ENCODE data around the gene PDE3B. TPM values are rescaled to one million over a fixed set of nuclear protein-coding genes. Genes with fewer than 3 reads are reported as not detected.

Gene PDE3B
- total and polyA plus RNA-seq, 9 of the 15 experiments (the other 6 are each of a cell fraction or from before 2014, with no cell fraction given) = 2.3 to 22.5 (median 12.2) TPM

DNA sequence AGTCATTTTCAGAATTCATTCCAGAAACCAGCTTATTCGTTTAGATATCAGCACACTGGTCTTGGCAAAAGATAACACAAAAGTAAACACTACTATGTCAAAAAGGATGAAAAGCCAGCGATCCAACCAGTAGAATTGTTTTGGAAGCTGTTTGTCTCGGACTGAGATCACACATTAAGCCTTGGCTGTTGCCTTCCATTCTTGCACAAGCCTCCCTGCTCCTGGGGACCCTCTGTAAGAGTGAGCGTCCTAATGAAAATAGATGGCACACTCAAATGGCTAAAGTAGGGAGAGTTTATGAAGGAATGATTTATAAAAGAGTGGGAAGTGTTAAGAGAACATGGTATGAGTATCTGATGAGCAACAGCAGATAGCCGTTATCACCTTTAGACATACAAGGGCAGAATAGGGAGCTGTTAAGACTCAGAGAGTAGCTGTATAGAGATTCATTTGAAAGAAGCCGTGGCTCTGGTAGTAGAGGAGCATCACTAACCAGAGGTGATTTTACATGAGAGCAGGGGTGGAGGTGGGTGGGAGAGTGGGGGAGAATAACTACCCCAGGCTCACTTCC, 25.2 kb downstream of the PDE3B start (continued):
- TF ChIP-seq BRF1 (IDR thresholded peaks at IDR 0.05; ENCODE audit: borderline replicate concordance, extremely low read depth, insufficient read length) (no peak), ZBTB1 (CRISPR knock-in tag; IDR thresholded peaks at IDR 0.05; ENCODE audit: borderline replicate concordance, low read depth) (no peak), MTF1 (CRISPR knock-in tag; IDR thresholded peaks at IDR 0.05; ENCODE audit: borderline replicate concordance) (no peak), RFX7 (CRISPR knock-in tag; IDR thresholded peaks at IDR 0.05) (no peak), ZNF263 (CRISPR knock-in tag; IDR thresholded peaks at IDR 0.05; ENCODE audit: borderline replicate concordance) (no peak), ELF2 (CRISPR knock-in tag; IDR thresholded peaks at IDR 0.05) (no peak), RFX5 (IDR thresholded peaks at IDR 0.05; ENCODE audit: low read depth, low read length) (no peak), SREBF1 (IDR thresholded peaks at IDR 0.05; ENCODE audit: borderline replicate concordance, low read depth, low read length) (no peak), SETDB1 (IDR thresholded peaks at IDR 0.05; ENCODE audit: low read length) (no peak), MED1 (CRISPR knock-in tag; IDR thresholded peaks at IDR 0.05; ENCODE audit: borderline replicate concordance) (no peak), ETS2 (tag; IDR thresholded peaks at IDR 0.05; ENCODE audit: borderline replicate concordance, poor library complexity, severe bottlenecking) (no peak), POLR2H (tag; IDR thresholded peaks at IDR 0.05; ENCODE audit: low read depth) (no peak), CHD2 (IDR thresholded peaks at IDR 0.05; ENCODE audit: low read depth, low read length) (no peak), EGR1 (conservative IDR thresholded peaks at IDR 0.05) (no peak), BCL6 (CRISPR knock-in tag; IDR thresholded peaks at IDR 0.05) (no peak), CBX1 (IDR thresholded peaks at IDR 0.05; ENCODE audit: low read depth) (no peak), DPF2 (IDR thresholded peaks at IDR 0.05) (peak; percentile 87), RBM39 (optimal IDR thresholded peaks at IDR 0.05; ENCODE audit: low read depth, low read length) (no peak), KLF10 (CRISPR knock-in tag; IDR thresholded peaks at IDR 0.05) (no peak)
- TF ChIP-seq, protein P1, sequence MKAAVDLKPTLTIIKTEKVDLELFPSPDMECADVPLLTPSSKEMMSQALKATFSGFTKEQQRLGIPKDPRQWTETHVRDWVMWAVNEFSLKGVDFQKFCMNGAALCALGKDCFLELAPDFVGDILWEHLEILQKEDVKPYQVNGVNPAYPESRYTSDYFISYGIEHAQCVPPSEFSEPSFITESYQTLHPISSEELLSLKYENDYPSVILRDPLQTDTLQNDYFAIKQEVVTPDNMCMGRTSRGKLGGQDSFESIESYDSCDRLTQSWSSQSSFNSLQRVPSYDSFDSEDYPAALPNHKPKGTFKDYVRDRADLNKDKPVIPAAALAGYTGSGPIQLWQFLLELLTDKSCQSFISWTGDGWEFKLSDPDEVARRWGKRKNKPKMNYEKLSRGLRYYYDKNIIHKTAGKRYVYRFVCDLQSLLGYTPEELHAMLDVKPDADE (conservative IDR thresholded peaks at IDR 0.05; ENCODE audit: control insufficient read depth, low read depth, low read length) = no peak
- TF ChIP-seq, protein P2, sequence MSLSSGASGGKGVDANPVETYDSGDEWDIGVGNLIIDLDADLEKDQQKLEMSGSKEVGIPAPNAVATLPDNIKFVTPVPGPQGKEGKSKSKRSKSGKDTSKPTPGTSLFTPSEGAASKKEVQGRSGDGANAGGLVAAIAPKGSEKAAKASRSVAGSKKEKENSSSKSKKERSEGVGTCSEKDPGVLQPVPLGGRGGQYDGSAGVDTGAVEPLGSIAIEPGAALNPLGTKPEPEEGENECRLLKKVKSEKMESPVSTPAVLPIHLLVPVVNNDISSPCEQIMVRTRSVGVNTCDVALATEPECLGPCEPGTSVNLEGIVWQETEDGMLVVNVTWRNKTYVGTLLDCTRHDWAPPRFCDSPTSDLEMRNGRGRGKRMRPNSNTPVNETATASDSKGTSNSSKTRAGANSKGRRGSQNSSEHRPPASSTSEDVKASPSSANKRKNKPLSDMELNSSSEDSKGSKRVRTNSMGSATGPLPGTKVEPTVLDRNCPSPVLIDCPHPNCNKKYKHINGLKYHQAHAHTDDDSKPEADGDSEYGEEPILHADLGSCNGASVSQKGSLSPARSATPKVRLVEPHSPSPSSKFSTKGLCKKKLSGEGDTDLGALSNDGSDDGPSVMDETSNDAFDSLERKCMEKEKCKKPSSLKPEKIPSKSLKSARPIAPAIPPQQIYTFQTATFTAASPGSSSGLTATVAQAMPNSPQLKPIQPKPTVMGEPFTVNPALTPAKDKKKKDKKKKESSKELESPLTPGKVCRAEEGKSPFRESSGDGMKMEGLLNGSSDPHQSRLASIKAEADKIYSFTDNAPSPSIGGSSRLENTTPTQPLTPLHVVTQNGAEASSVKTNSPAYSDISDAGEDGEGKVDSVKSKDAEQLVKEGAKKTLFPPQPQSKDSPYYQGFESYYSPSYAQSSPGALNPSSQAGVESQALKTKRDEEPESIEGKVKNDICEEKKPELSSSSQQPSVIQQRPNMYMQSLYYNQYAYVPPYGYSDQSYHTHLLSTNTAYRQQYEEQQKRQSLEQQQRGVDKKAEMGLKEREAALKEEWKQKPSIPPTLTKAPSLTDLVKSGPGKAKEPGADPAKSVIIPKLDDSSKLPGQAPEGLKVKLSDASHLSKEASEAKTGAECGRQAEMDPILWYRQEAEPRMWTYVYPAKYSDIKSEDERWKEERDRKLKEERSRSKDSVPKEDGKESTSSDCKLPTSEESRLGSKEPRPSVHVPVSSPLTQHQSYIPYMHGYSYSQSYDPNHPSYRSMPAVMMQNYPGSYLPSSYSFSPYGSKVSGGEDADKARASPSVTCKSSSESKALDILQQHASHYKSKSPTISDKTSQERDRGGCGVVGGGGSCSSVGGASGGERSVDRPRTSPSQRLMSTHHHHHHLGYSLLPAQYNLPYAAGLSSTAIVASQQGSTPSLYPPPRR (CRISPR knock-in tag; IDR thresholded peaks at IDR 0.05; ENCODE audit: borderline replicate concordance) = no peak
- TF ChIP-seq, protein P3, sequence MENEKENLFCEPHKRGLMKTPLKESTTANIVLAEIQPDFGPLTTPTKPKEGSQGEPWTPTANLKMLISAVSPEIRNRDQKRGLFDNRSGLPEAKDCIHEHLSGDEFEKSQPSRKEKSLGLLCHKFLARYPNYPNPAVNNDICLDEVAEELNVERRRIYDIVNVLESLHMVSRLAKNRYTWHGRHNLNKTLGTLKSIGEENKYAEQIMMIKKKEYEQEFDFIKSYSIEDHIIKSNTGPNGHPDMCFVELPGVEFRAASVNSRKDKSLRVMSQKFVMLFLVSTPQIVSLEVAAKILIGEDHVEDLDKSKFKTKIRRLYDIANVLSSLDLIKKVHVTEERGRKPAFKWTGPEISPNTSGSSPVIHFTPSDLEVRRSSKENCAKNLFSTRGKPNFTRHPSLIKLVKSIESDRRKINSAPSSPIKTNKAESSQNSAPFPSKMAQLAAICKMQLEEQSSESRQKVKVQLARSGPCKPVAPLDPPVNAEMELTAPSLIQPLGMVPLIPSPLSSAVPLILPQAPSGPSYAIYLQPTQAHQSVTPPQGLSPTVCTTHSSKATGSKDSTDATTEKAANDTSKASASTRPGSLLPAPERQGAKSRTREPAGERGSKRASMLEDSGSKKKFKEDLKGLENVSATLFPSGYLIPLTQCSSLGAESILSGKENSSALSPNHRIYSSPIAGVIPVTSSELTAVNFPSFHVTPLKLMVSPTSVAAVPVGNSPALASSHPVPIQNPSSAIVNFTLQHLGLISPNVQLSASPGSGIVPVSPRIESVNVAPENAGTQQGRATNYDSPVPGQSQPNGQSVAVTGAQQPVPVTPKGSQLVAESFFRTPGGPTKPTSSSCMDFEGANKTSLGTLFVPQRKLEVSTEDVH (IDR thresholded peaks at IDR 0.05; ENCODE audit: low read depth, partially characterized antibody) = no peak

Measured in K562 (cell line).